HG03064 (cell line): Measurements from ENCODE around the gene SDCCAG8.
A peak's percentile ranks its signal among the peaks of the same experiment; 100 is the strongest.

Experiments used
- ATAC-seq: cut with Tn5 transposase; IDR thresholded peaks from one replicate; pipeline ENCODE4 v1.9.1; 2021; ENCODE audit warnings: low read depth; ENCODE audit not compliant: unreplicated experiment

SDCCAG8 gene

DNA sequence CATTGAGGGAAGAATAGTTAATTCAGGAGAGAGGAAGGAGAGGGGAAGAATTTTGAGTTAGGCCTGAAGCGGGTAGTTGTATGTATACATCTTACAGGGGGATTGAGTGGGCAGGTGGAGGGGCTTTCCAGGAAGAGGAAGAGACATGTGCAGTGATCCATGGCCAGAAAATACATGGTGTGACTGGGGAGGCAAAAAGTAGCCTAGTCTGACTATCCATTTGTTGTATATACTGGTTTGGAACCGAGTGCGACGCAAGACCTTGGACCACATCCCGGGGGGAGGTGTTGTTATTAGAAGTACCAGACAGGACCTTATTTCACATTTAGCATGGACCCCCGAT lies 158.3 kb downstream of the SDCCAG8 start:
- ATAC-seq = no peak

DNA sequence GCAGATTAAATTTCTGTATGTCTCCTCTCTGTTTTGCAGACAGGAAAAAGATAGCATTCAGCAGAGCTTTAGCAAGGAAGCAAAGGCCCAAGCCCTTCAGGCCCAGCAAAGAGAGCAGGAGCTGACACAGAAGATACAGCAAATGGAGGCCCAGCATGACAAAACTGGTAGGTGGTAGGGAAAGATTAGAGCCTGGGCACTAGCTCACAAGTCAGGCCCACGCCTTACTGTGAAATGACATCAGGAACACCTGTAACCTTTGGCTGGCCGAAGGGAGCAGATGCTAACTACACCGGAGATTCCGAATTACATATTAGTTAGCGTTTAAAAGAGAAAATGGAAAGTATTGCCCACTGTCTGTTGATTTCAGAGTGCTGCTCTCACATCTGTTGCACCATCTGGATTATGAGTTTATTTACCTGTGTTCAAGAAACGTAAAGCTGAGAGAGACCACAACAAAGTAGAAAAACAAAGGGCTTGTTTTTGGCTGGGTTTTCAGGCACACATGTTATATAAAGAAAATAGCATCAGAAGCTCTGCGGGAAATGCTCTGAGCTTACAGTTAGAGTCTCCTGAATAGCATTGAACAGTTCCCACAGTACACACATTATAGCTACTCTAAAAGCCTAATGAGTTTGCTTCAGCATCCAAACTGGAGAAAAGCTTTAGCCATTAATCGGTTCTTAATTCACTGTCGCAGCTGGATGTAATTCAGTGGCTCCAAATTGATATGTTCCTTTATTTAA lies 160.0 kb downstream of the SDCCAG8 start:
- no peak for ATAC-seq

DNA sequence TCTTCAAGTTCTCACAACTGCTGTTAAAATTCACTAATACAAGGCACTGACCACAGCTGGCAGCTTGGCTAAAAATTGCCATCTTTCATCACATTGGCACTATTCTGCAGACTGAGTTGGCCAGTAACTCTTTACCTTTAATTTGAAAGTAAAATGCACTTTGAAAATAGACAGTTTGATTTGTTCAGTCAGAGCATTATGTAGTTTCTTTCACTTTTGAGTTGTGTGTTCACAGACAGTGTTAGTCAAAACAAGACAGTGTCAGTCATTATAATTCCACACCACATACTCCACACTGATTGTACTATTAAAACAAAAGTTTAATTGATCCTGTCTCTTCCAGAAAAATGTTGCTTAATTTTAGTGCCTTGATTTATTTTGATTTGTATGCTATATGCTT lies 160.7 kb downstream of the SDCCAG8 start:
- ATAC-seq = no peak

DNA sequence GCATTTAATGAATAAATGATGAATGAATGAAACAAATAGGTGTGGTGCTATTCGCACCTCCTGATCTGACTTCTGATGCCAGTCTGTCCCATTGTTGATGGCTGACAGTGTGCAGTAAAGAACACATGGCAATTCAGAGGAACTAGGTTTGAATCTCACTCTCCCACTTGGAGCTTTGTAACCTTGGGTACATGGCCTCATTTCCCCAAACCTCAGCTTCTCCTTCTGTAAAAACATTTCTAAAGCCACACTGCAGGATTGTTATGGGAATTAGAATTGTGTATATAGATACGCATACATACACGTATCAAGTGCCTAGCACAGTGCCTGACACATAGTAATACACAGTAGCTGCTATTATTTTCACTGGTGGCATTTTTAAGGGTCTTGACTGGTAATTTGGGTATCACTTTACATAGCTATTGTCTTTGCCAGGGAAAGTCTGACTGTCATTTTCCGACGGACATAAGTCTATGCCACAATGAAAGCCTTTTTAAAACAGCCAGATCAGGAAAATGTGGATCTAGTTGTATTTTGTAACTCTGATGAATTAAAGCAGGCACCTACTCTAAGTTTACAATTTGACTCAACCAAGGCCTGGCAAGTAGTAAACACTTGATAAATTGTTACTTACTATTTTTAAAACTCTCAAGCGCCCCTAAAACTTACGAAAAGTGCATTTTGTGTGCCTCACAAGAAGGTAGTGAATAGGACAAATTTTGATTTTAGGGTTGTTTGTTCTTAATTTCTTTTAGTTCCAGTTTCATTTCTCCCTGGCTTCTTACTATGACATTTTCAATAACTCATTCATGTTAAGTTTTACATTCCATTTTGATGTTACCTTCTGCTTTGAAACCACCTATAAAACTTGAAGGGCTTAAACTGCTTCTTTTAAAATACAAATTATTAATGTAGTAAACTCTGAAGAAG lies 164.4 kb downstream of the SDCCAG8 start:
- no peak for ATAC-seq

DNA sequence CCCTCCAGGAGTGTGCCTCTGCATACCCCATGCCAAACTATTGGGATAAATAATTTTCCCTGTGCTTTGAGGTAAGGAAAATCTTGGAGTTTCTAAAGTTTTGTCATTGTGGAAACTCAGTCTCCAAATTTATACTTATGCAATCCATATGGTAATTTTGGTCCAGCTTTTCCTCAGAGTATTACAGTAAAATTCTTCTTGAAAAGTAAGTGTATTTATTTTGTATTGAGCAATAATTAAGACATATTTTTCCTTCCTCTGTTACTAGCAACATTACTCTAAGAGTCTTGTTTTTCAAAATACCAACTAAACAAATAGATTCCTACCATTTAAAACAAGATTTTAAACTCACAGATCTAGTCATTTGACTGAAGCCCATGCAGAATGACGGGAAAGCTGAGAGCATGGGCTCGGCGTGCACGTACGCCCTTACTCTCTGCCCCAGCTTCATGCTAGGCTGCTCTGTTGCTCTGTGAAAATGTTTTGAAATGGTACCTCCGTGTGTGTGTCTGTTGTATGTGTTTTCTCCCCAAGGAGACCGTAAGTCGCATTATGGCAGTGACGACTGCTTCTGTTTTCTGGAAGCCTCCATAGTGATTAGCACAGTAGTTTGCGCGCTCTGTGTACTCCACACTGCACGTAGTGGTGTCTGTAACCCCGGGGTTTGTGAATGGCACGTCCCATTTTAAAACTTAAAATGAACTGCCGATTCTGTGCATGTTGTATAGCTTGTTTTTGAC lies 165.3 kb downstream of the SDCCAG8 start:
- no peak for ATAC-seq

DNA sequence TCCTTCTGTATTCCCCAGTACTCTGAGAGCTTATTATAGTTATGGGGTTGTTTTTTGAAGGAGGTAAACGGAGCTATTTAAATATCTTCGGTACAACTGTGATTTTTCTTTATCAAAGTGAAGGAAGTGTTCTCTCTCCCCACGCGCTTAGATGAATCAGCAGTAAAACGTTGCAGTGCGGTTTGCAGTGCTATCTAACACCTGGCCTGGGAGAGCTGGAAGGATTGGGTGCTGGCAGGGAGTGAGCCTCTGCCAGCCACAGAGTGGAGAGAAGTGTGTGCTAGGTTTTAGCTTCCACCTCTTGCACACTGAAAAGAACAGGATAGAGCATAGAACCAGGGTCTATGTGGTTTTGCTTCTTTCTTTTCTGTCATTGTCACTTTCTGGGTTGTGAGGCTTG lies 165.9 kb downstream of the SDCCAG8 start:
- peak; percentile 72 for ATAC-seq

DNA sequence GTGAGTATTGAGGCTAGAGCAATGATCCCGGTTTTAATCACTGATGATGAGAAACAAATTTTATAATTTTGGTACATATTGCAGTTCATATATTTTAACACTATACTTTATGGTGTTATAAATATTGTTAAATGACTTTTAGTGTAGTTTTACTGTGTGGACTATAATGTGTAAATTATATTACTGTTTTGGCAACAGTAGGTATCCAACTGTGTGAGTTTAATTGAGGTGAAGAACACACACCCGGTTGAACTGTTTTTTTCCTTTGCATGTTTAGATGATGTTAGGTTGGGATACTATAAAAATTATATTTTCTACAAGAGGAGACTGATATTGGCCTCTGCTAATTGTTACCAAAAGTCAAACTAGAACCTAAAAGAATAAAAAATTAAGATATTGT lies 166.5 kb downstream of the SDCCAG8 start:
- no peak for ATAC-seq

DNA sequence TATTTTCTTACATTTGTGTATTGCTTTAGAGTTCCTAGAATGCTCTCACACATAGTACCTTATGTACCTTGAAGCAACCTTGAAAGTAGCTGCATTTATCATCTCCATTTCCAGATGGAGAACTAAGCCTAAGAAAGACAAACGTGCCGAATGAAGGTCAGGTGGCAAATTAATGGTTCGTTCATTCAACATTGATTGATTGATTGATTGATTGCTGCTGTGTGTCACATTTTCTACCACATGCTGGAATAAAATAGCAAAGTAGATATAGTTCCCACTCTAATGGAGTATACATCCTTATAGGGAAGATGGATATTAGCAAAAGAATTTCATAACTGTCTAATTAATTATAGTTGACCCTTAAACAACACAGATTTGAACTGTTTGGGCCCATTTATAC lies 172.2 kb downstream of the SDCCAG8 start:
- ATAC-seq = no peak

DNA sequence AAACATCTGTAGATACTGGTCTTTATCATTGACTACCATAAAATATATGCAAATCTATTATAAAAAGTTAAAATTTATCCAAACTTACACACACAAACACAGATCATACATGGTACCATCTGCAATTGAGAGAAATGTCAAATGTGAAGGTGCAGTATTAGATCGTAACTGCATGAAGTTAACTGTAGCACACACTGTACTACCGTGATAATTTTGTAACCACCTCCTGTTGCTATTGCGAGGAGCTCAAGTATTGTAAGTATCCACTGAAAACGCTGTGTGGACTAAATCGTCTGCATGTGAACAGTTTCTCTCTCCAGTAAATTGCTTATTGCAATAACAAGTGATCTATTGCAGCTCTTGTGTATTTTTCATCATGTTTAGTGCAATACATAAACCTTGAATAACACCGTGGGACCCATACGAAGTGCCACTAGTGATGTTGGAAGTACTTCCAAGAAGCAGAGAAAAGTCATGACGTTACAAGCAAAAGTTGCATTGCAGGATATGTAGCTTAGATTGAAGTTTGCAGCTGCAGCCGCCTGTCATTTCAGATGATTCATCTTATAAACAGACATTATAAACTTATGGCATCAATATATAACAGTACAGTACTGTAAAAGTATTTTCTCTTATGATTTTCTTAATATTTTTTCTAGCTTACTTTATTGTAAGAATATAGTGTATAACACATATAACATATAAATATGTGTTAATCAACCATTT lies 172.9 kb downstream of the SDCCAG8 start:
- no peak for ATAC-seq

DNA sequence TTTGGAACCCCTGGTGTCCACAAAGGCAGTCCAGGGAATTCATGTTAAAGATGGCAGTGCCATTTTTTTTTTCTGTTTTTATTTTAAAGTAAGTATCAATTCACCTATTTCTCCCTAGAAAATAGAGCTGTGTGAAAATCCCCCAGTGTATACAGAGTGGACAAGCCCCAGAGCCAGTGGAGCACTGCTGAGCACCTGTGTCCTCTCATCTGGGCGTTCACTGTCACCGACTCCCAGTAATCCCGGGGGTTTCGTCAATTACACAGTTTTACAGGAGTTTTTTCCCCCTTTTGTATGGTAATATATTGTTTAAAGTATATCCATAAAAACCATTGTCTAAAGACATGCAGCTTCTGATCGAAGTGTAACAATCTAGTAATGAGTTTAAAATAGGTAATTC lies 175.8 kb downstream of the SDCCAG8 start:
- ATAC-seq = no peak

DNA sequence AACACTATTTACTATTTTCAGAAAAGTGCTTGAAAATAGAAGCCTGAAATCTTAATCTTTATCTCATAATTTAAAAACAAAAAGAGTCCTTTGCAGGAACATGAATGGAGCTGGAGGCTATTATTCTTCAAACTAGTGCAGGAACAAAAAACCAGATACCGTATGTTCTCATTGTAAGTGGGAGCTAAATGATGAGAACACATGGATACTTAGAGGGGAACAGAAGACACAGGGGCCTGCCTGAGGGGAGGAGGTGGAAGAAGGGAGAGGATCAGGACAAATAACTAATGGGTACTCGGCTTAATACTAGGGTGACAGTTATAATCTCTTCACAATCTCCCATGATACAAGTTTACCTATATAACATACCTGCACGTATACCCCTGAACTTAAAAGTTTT lies 176.3 kb downstream of the SDCCAG8 start:
- no peak for ATAC-seq

DNA sequence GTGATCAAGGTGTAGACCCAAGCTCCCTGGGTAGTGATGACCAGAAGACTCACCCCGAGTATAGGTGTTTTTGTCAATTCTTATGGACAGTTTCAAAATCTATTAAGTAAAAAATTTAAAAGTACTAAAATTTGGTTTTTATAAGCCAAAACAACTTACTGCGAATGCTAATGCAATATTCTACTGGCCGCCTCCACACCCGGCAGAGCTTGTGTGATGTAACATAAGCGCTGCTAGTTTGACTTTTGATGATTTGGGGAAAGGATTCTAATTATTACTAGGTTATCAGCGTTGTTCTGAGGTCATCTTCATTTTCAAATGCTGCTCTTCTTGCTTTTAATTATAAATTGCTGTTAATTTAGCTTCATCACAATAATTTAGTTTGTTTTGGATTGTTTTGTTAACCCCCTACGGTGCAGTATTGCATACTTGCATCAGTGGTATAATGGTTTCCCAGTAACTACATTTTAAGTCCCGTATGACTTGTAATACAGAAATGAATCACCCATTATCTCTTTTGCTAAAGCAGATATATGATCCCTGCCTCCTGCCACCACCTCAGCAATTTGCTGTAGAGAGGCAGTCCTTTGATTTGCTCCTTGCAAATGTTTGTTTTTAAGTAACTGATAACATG lies 178.0 kb downstream of the SDCCAG8 start:
- ATAC-seq = no peak

DNA sequence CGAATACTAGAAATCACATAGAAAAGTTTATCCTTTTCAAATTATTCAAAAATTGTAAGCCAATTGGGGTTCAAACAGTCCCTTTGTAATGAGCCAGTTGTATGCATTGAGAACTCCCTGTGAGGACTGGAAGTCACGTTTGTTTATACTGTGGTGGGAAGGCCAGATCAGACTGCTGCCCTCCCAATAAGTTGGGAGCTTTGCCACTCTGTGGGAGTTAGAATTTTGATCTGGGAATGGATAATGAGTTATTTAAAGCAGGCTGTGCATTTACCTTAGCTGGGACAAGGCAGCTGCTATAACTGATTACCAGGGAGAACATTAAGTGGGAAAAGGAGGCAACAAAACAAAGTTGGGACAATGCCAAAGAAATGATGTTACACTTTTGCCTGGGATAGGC lies 178.8 kb downstream of the SDCCAG8 start:
- ATAC-seq = no peak

DNA sequence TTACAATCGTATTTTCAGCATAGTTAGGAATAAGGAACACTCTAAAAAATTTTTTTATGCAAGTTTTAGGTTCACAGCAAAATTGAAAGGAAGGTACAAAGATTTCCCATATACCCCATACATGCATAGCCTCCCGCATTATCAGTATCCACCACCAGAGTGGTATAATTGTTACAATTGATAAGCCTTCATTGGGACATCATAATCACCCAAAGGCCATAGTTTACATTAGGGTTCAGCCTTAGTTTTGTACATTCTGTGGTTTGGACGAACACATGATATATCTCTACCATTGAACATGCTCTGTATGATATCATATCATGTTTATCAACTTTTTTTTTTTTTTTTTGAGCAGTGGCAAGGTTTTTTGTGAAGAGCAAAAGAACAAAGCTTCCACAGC lies 180.0 kb downstream of the SDCCAG8 start:
- ATAC-seq = no peak

DNA sequence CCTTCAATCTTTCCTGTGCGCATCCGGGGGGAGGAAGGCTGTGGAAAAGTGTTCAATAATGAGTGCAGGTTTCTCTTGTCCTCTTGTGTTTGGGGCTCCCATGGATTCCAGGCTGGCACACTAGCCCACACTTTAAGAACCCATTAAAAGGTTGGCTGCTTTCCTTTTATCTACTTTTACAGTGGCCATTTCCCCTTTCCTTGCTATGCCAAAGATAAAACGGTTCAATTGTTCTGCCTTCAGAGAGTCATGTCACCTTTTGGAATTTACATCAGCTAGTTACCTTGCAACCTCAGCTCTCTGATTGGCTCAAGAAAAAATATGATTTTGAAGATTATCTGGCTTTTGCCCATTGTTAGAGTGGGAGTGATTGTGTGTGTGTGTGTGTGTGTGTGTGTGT lies 182.3 kb downstream of the SDCCAG8 start:
- no peak for ATAC-seq

DNA sequence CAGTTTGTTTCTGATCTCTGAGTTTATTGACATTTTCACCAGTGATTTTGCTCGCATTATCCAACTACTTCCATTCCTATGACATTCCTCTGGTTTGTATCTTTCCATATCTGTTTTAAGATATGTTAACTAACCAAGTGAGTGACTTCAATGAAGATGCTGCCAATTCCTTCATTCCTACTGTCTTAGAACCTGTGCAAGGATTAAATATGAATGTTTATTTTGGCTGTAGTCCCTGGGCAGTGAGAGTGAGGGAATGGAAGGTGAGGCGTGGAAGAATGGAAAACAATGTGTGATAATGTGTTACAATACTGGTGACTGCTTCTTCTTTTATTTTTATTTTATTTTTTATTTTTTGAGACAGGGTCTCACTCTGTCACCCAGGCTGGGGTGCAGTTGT lies 183.0 kb downstream of the SDCCAG8 start:
- ATAC-seq = no peak

DNA sequence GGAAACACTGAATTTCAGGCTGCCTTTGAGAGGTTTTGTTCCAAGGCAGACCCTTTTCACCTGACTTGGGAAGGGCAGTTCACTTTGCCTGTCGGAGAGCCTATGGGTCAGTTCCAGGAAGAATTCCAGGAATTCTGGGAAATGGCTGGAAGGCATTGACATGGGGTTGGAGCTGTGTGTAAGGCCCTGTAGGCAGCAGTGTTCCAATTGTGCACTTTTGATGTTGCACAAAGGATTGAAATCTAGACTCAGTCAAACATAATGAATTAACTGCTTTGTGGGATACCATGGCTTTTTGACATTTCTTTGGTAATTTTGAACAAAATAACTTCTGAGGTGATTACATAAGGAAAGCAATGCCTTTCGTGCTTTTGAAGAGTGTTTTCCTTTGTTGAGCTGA lies 184.6 kb downstream of the SDCCAG8 start:
- ATAC-seq = no peak

DNA sequence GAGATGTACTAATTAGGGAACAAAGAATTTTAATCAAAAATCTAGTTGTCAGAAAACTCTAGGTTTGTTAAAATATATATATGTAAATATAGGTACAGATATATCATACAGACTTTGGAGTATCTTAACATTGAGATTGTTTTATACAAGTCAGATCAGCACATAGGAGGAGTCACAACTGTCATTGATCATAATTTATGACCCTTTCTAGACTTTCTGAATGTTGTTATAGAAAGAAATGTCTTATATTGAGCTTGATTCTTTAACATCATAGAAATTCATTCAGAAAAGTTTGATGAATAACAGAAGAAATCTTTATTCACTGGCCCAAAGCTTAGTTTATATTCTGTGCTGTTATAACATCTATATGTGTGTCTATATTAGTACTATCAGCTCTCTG lies 185.8 kb downstream of the SDCCAG8 start:
- no peak for ATAC-seq

DNA sequence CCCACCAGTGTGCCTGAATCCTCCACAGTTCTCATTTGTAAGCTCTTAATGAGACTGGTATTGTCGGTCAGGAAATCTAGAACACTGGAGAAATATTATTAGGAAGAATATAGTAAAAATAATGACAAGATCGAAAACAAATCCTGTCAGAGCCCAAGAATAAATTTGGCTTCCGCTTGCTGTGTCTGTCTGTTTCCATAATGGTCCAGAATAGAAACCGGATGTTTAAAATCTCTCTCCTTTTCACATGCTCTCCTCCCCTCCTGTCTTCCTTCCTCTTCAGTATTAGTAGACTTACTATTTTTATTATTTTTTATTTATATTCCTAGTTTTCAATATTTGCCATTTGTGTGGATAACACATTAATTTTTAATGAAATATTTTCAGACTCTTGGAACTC lies 187.7 kb downstream of the SDCCAG8 start:
- ATAC-seq = no peak

DNA sequence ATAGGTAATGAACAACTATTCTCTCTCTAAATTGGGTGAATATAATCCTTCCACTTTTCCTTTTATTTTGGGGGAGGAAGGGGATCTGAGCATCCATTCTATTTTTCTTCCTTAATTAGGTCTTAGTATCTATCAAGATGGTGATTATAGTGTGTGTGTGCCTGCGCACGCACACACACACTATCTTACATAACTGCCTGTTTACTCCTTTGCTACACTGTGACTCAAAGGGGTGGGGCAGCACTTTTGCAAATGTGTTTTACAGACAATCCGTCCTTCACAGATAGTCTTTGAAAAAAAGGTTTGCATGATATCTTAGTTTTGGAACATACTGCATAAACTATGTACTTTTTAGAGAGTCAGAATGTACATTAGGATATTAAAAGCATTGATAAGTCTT lies 191.5 kb downstream of the SDCCAG8 start:
- ATAC-seq = no peak
